Liver (tissue), 9 donors: ENCODE data around the gene TMEM270. TPM values are rescaled to one million over a fixed set of nuclear protein-coding genes. Genes with fewer than 3 reads are reported as not detected.

Source experiments
- DNase-seq: peaks from one replicate; pipeline ENCODE4 v3.0.0-alpha.2; 2017; ENCODE audit warnings: low spot score
- H3K27ac ChIP-seq, 2 donors: one replicate each; pipeline ENCODE4 v1.7.0; 2013; ENCODE audit warnings: inconsistent platforms in 2 of 2, low read length in 2 of 2, control low read depth in 1 of 2, low read depth in 1 of 2, mild to moderate bottlenecking in 1 of 2
- H3K27me3 ChIP-seq, 4 donors: one replicate each; pipeline versions ENCODE4 v1.6.1 to v1.7.0; 2013; ENCODE audit warnings: low read length in 3 of 4, inconsistent platforms in 1 of 4, mild to moderate bottlenecking in 1 of 4, moderate library complexity in 1 of 4; ENCODE audit not compliant: control insufficient read depth in 4 of 4, insufficient read depth in 4 of 4
- H3K36me3 ChIP-seq, 4 donors: one replicate each; pipeline versions ENCODE4 v1.6.1 to v1.7.0; 2013; ENCODE audit warnings: low read length in 3 of 4, mild to moderate bottlenecking in 3 of 4, low read depth in 1 of 4, moderate library complexity in 1 of 4; ENCODE audit not compliant: control insufficient read depth in 4 of 4, insufficient read depth in 3 of 4
- H3K4me1 ChIP-seq, 4 donors: one replicate each; pipeline versions ENCODE4 v1.6.1 to v1.7.0; 2013; ENCODE audit warnings: low read length in 3 of 4, mild to moderate bottlenecking in 3 of 4, moderate library complexity in 1 of 4; ENCODE audit not compliant: control insufficient read depth in 4 of 4, insufficient read depth in 4 of 4
- H3K4me3 ChIP-seq, 3 donors: one replicate each; pipeline versions ENCODE4 v1.6.1 to v1.7.0; 2013; ENCODE audit warnings: low read length in 3 of 3, control low read depth in 1 of 3, low read depth in 1 of 3, mild to moderate bottlenecking in 1 of 3
- H3K9ac ChIP-seq, 2 donors: one replicate each; pipeline ENCODE4 v1.7.0; 2013; ENCODE audit warnings: low read length in 2 of 2, mild to moderate bottlenecking in 2 of 2, moderate library complexity in 2 of 2, control low read depth in 1 of 2, low read depth in 1 of 2
- H3K9me3 ChIP-seq, 4 donors: one replicate each; pipeline versions ENCODE4 v1.6.1 to v1.7.0; 2013; ENCODE audit warnings: low read length in 3 of 4; ENCODE audit not compliant: control insufficient read depth in 4 of 4
- ATF3 ChIP-seq: IDR thresholded peaks from 2 replicates; pipeline ENCODE4 v1.6.1; 2016; ENCODE audit warnings: antibody characterized with exemption
- CTCF ChIP-seq: fragments of 150-350 bp; IDR thresholded peaks from 2 replicates; pipeline ENCODE4 v1.5.1; 2017; ENCODE audit warnings: improper control_type of control experiment, low read depth, low read length; ENCODE audit not compliant: missing input control
- EGR1 ChIP-seq, 2 donors: IDR thresholded peaks; 2 replicates each; pipeline ENCODE4 v1.6.1; 2016 to 2018; ENCODE audit warnings: antibody characterized with exemption in 2 of 2, low read depth in 2 of 2
- FOXA1 ChIP-seq: IDR thresholded peaks from 2 replicates; pipeline ENCODE4 v1.6.1; 2016; ENCODE audit warnings: antibody characterized with exemption
- FOXA2 ChIP-seq: IDR thresholded peaks from 2 replicates; pipeline ENCODE4 v1.6.1; 2016; ENCODE audit warnings: antibody characterized with exemption
- GABPA ChIP-seq, 2 donors: IDR thresholded peaks in 1 of 2; conservative IDR thresholded peaks in 1 of 2; 2 replicates each; pipeline ENCODE4 v1.6.1; 2016; ENCODE audit warnings: antibody characterized with exemption in 2 of 2, mild to moderate bottlenecking in 1 of 2, moderate library complexity in 1 of 2
- HNF4A ChIP-seq, 2 donors: conservative IDR thresholded peaks; 2 replicates each; pipeline ENCODE4 v1.6.1; 2016; ENCODE audit warnings: antibody characterized with exemption in 2 of 2, mild to moderate bottlenecking in 2 of 2
- HNF4G ChIP-seq: IDR thresholded peaks from 2 replicates; pipeline ENCODE4 v1.6.1; 2016; ENCODE audit warnings: antibody characterized with exemption
- JUND ChIP-seq, 2 donors: IDR thresholded peaks; 2 replicates each; pipeline ENCODE4 v1.6.1; 2016; ENCODE audit warnings: antibody characterized with exemption in 2 of 2
- NR2F2 ChIP-seq: IDR thresholded peaks from 2 replicates; pipeline ENCODE4 v1.6.1; 2016; ENCODE audit warnings: antibody characterized with exemption
- RAD21 ChIP-seq, 2 donors: IDR thresholded peaks; 2 replicates each; pipeline ENCODE4 v1.6.1; 2016; ENCODE audit warnings: antibody characterized with exemption in 2 of 2, mild to moderate bottlenecking in 2 of 2
- REST ChIP-seq: IDR thresholded peaks from 2 replicates; pipeline ENCODE4 v1.6.1; 2016; ENCODE audit warnings: antibody characterized with exemption, mild to moderate bottlenecking
- RXRA ChIP-seq, 2 donors: IDR thresholded peaks; 2 replicates each; pipeline ENCODE4 v1.6.1; 2017 to 2018; ENCODE audit warnings: antibody characterized with exemption in 2 of 2, mild to moderate bottlenecking in 1 of 2
- SP1 ChIP-seq: IDR thresholded peaks from 2 replicates; pipeline ENCODE4 v1.6.1; 2018; ENCODE audit warnings: antibody characterized with exemption, mild to moderate bottlenecking
- TAF1 ChIP-seq: conservative IDR thresholded peaks from 2 replicates; pipeline ENCODE4 v1.6.1; 2016; ENCODE audit warnings: antibody characterized with exemption, mild to moderate bottlenecking
- YY1 ChIP-seq: IDR thresholded peaks from 2 replicates; pipeline ENCODE4 v1.6.1; 2016; ENCODE audit warnings: antibody characterized with exemption, mild to moderate bottlenecking
- WGBS: extraction: QIAGEN DNeasy Blood & Tissue Kit; methylation state at CpG from one replicate; pipeline ENCODE4 v1.1.7; 2013; 5-methylcytosine and 5-hydroxymethylcytosine counted together
- polyA plus RNA-seq, 2 donors: library from polyadenylated mRNA; stranded (reverse) in 1 of 2; unstranded in 1 of 2; fragments of 200-250 nt in 1 of 2; fragments of >200 nt in 1 of 2; fragmentation: Nextera tagmentation in 1 of 2; extraction: Ambion mirVana in 1 of 2; gene quantifications; one replicate each; pipeline versions ENCODE4 v1.2.1 to v1.2.3, GENCODE V29; 2013 to 2015
- total RNA-seq, 2 donors: library from RNA; depleted of rRNA; stranded (reverse); fragments of >200 nt; gene quantifications; one replicate each; pipeline ENCODE4 v1.2.3, GENCODE V29; 2014
- donor health status: healthy.
- donor health status: healthy.
- donor health status: healthy.
- donor health status: healthy.
- donor health status: healthy.

The TMEM270 gene
- total and polyA plus RNA-seq, 4 donors: 0.09 TPM; not detected in 3

GRCh38 chr7:73901823-73902597 is 41.1 kb downstream of the TMEM270 start:
- no peak for DNase-seq
- 80% methylated on average over 15 of the region's 15 CpGs for WGBS
- H3K9ac ChIP-seq: no peak overlapping the region

GRCh38 chr7:73903321-73904218 is 42.6 kb downstream of the TMEM270 start:
- no peaks in the 10 kb centered on the region for H3K36me3 ChIP-seq
- no peak for TF ChIP-seq CTCF
- TF ChIP-seq NR2F2: no peak
- no peak for TF ChIP-seq HNF4A (conservative IDR thresholded peaks at IDR 0.05)
- TF ChIP-seq YY1: no peak
- no peak for TF ChIP-seq RAD21 (IDR thresholded peaks at IDR 0.05)
- no peak for TF ChIP-seq RXRA (IDR thresholded peaks at IDR 0.05)
- no peak for TF ChIP-seq ATF3
- no peak for TF ChIP-seq HNF4G
- no peak for TF ChIP-seq REST
- no peak for TF ChIP-seq EGR1 (IDR thresholded peaks at IDR 0.05; ENCODE audit: low read depth in 2 of 2)
- no peak for TF ChIP-seq FOXA1
- TF ChIP-seq JUND (IDR thresholded peaks at IDR 0.05): no peak
- no peak for TF ChIP-seq GABPA (IDR thresholded peaks at IDR 0.05 in 1 of 2, conservative IDR thresholded peaks at IDR 0.05 in 1 of 2)
- no peak for TF ChIP-seq SP1
- no peak for TF ChIP-seq TAF1
- TF ChIP-seq FOXA2: no peak
- H3K4me1 ChIP-seq: no peaks in the 10 kb centered on the region
- no peaks in the 10 kb centered on the region for H3K9me3 ChIP-seq
- 90% methylated on average over 15 of the region's 15 CpGs for WGBS
- DNase-seq: no peak
- H3K4me3 ChIP-seq: no peak overlapping the region
- H3K27me3 ChIP-seq: no peaks in the 10 kb centered on the region
- H3K27ac ChIP-seq: no peak overlapping the region
- no peak overlapping the region for H3K9ac ChIP-seq

More at GRCh38 chr7:73901823-73902597, 41.1 kb downstream of the TMEM270 start:
- H3K4me3 ChIP-seq: no peak overlapping the region
- H3K27ac ChIP-seq: no peak overlapping the region
- H3K9me3 ChIP-seq: no peaks in the 10 kb centered on the region
- no peaks in the 10 kb centered on the region for H3K27me3 ChIP-seq
- no peak for TF ChIP-seq TAF1
- no peak for TF ChIP-seq JUND (IDR thresholded peaks at IDR 0.05)
- TF ChIP-seq EGR1 (IDR thresholded peaks at IDR 0.05; ENCODE audit: low read depth in 2 of 2): no peak
- TF ChIP-seq REST: no peak
- H3K4me1 ChIP-seq: no peaks in the 10 kb centered on the region
- H3K36me3 ChIP-seq: no peaks in the 10 kb centered on the region
